NCI-H510A treated with DMSO at 0.1 percent for 48 hours (cell line): ENCODE data around the gene TMEM179B.
"Not testable (repeated sequence)": the region's sequence is repeated elsewhere in the genome, so short reads cannot be mapped to it uniquely, and the experiment has no call there.

Experiments used
- DNase-seq: peaks from one replicate; lab custom pipeline; 2025; lab: John Stamatoyannopoulos, UW

TMEM179B gene

GRCh38 chr11:62787005-62787759, at the start of gene TMEM179B:
Gene TMEM179B (plus strand): TSS chr11:62787402. CDS start chr11:62787432, 30 bp downstream.
- peak; percentile 95 for DNase-seq

- DNase-seq, result no peak
Measured at GRCh38 chr11:62747475-62748160, 39.6 kb upstream of the TMEM179B start.

GRCh38 chr11:62749931-62750330, 37.3 kb upstream of the TMEM179B start:
- DNase-seq, result not testable (repeated sequence)

GRCh38 chr11:62752177-62752785, 34.9 kb upstream of the TMEM179B start:
- no peak for DNase-seq

GRCh38 chr11:62752994-62753735, 34.0 kb upstream of the TMEM179B start:
- DNase-seq, result no peak

- DNase-seq, result peak; percentile 99
Measured at GRCh38 chr11:62753736-62754603, 33.2 kb upstream of the TMEM179B start, which contains the start of gene ZBTB3. Gene ZBTB3 (minus strand): TSS chr11:62754160. CDS start chr11:62753664, 496 bp downstream.

- DNase-seq, result no peak
Measured at GRCh38 chr11:62755086-62755615, 32.1 kb upstream of the TMEM179B start.

GRCh38 chr11:62757846-62758788, 29.1 kb upstream of the TMEM179B start:
- no peak for DNase-seq

GRCh38 chr11:62760867-62761227, 26.4 kb upstream of the TMEM179B start:
- DNase-seq, result peak; percentile 10

- DNase-seq, result no peak
Measured at GRCh38 chr11:62770778-62771143, 16.4 kb upstream of the TMEM179B start.

GRCh38 chr11:62771144-62772021, 15.8 kb upstream of the TMEM179B start, which contains the start of gene TAF6L:
Gene TAF6L (plus strand): TSS chr11:62771396. CDS start chr11:62775784, 4,388 bp downstream.
- DNase-seq, result peak; percentile 95

GRCh38 chr11:62774407-62774806, 12.8 kb upstream of the TMEM179B start:
- DNase-seq, result no peak

GRCh38 chr11:62775646-62776045, 11.6 kb upstream of the TMEM179B start:
- DNase-seq, result no peak

- no peak for DNase-seq
Measured at GRCh38 chr11:62777389-62777788, 9.8 kb upstream of the TMEM179B start.

GRCh38 chr11:62778441-62778840, 8.8 kb upstream of the TMEM179B start:
- no peak for DNase-seq

- no peak for DNase-seq
Measured at GRCh38 chr11:62782753-62783152, 4.4 kb upstream of the TMEM179B start.

- DNase-seq, result peak; percentile 70
Measured at GRCh38 chr11:62786318-62787004, 741 bp upstream of the TMEM179B start.

- no peak for DNase-seq
Measured at GRCh38 chr11:62788991-62789390, 1.8 kb downstream of the TMEM179B start.
